GM12878 (cell line): ENCODE results near the gene MGAT4C. TPM values are rescaled to one million over a fixed set of nuclear protein-coding genes. Genes with fewer than 3 reads are reported as not detected.

Experiments used
- ATAC-seq: fragments of 200-7000 bp; cut with Tn5 transposase; 3 replicates; pipeline ENCODE4 v1.9.1; 2020; ENCODE audit warnings: mild to moderate bottlenecking, moderate library complexity
- BruUV-seq: library from RNA; stranded (reverse); fragments of 400-500 nt; replicated peaks from 2 replicates; lab custom pipeline; 2021; lab: Mats Ljungman, UMichigan
- CTCF ChIA-PET: fragments of 300-600 bp; sonication (Branson Sonifier 250); formaldehyde crosslinking; extraction: SDS; loops from one replicate; lab custom pipeline; 2021; ENCODE audit warnings: inconsistent platforms; lab: Yijun Ruan, JAX
- POLR2A ChIA-PET: fragments of 350-600 bp; formaldehyde crosslinking; extraction: SDS; loops from one replicate; lab custom pipeline; 2021; ENCODE audit warnings: inconsistent platforms; lab: Charles Lee
- RAD21 ChIA-PET: fragments of 300-600 bp; sonication (Branson Sonifier 250); formaldehyde crosslinking; loops from one replicate; lab custom pipeline; 2023; ENCODE audit warnings: antibody characterized with exemption; ENCODE audit not compliant: unreplicated experiment; lab: Charles Lee
- SMC1A ChIA-PET: fragments of 300-600 bp; sonication (Branson Sonifier 250); formaldehyde crosslinking; loops from one replicate; lab custom pipeline; 2023; ENCODE audit not compliant: unreplicated experiment, uncharacterized antibody; lab: Charles Lee
- DNase-seq: peaks from one replicate; pipeline ENCODE4 v3.0.0-alpha.2; 2011; ENCODE audit warnings: low read depth, low spot score
- FAIRE-seq: peaks from 3 replicates; lab custom pipeline; 2011; peaks lifted over from hg19 to GRCh38; lab: Jason Lieb, UNC
- H2AFZ ChIP-seq: 2 replicates; pipeline ENCODE4 v1.6.0; 2011; ENCODE audit warnings: low read depth, low read length, control low read depth; ENCODE audit not compliant: control insufficient read depth
- H3K27ac ChIP-seq: 2 replicates; pipeline ENCODE4 v1.5.1; 2011; ENCODE audit warnings: control low read depth; ENCODE audit not compliant: control insufficient read depth, insufficient read depth
- H3K27me3 ChIP-seq, 2 experiments: replicated peaks in 1 of 2; 2 replicates each; pipeline versions ENCODE4 v1.6.0 to v1.6.1; 2011; ENCODE audit warnings: low read length in 1 of 2; ENCODE audit not compliant: control insufficient read depth in 2 of 2, insufficient read depth in 2 of 2
- H3K36me3 ChIP-seq, 2 experiments: 2 replicates each; pipeline ENCODE4 v1.5.1; 2011; ENCODE audit warnings: low read length in 1 of 2; ENCODE audit not compliant: control insufficient read depth in 2 of 2, insufficient read depth in 2 of 2
- H3K4me1 ChIP-seq: 2 replicates; pipeline ENCODE4 v1.6.1; 2011; ENCODE audit warnings: mild to moderate bottlenecking, low read length, moderate library complexity, mixed read lengths; ENCODE audit not compliant: control insufficient read depth, insufficient read depth
- H3K4me2 ChIP-seq: 2 replicates; pipeline ENCODE4 v1.6.0; 2011; ENCODE audit warnings: control low read depth; ENCODE audit not compliant: control insufficient read depth, insufficient read depth
- H3K4me3 ChIP-seq: fragments of 200-600 bp; sonication (generic); 2 replicates; pipeline ENCODE4 v1.5.1; 2016
- H3K79me2 ChIP-seq: 2 replicates; pipeline ENCODE4 v1.6.0; 2011; ENCODE audit warnings: low read length; ENCODE audit not compliant: control insufficient read depth, insufficient read depth
- H3K9ac ChIP-seq: 2 replicates; pipeline ENCODE4 v1.8.0; 2011; ENCODE audit warnings: low read length, control low read depth, mixed read lengths; ENCODE audit not compliant: control insufficient read depth, insufficient read depth
- H3K9me3 ChIP-seq: replicated peaks from 3 replicates; pipeline ENCODE4 v1.5.1; 2011; ENCODE audit warnings: mild to moderate bottlenecking, low read length; ENCODE audit not compliant: control insufficient read depth, insufficient read depth
- H4K20me1 ChIP-seq: 2 replicates; pipeline ENCODE4 v1.6.0; 2011; ENCODE audit not compliant: control insufficient read depth, insufficient read depth
- ASH2L ChIP-seq: fragments of 300-600, 200-600 bp; sonication (generic); IDR thresholded peaks from 2 replicates; pipeline ENCODE4 v1.6.1; 2017; ENCODE audit warnings: low read depth, mild to moderate bottlenecking, borderline replicate concordance
- BCL3 ChIP-seq: IDR thresholded peaks from 2 replicates; pipeline ENCODE4 v1.6.1; 2011; ENCODE audit warnings: borderline replicate concordance, low read depth, mild to moderate bottlenecking, moderate library complexity, low read length; ENCODE audit not compliant: insufficient read depth, poor library complexity, severe bottlenecking
- BHLHE40 ChIP-seq, 2 experiments: fragments of 450-650 bp in 1 of 2; IDR thresholded peaks; 2 replicates each; pipeline ENCODE4 v1.6.1; 2011 to 2017; ENCODE audit warnings: low read depth in 2 of 2, borderline replicate concordance in 1 of 2, improper control_type of control experiment in 1 of 2, low read length in 1 of 2, mild to moderate bottlenecking in 1 of 2
- CEBPB ChIP-seq, 2 experiments: fragments of 150-350 bp in 1 of 2; IDR thresholded peaks; 2 replicates each; pipeline ENCODE4 v1.6.1; 2012 to 2014; ENCODE audit warnings: low read depth in 2 of 2, low read length in 2 of 2, borderline replicate concordance in 1 of 2, inconsistent platforms in 1 of 2
- ESRRA ChIP-seq: IDR thresholded peaks from 2 replicates; pipeline ENCODE4 v1.6.1; 2012; ENCODE audit warnings: mild to moderate bottlenecking, low read length, improper control_type of control experiment
- KLF5 ChIP-seq: fragments of 450-650 bp; IDR thresholded peaks from 2 replicates; pipeline ENCODE4 v1.6.1; 2014; ENCODE audit warnings: mild to moderate bottlenecking; ENCODE audit not compliant: partially characterized antibody
- MLLT1 ChIP-seq: fragments of 450-650 bp; IDR thresholded peaks from 2 replicates; pipeline ENCODE4 v1.6.1; 2016; ENCODE audit warnings: mild to moderate bottlenecking
- NBN ChIP-seq: fragments of 450-650 bp; IDR thresholded peaks from 2 replicates; pipeline ENCODE4 v1.6.1; 2016
- NFIC ChIP-seq: IDR thresholded peaks from 2 replicates; pipeline ENCODE4 v1.6.1; 2012; ENCODE audit warnings: low read depth, mild to moderate bottlenecking, inconsistent platforms, low read length, moderate library complexity
- NR2C2 ChIP-seq: IDR thresholded peaks from 2 replicates; pipeline ENCODE4 v1.6.1; 2011; ENCODE audit warnings: borderline replicate concordance, low read depth; ENCODE audit not compliant: control insufficient read depth, insufficient read length
- NRF1 ChIP-seq: conservative IDR thresholded peaks from 2 replicates; pipeline ENCODE4 v1.6.1; 2011; ENCODE audit warnings: mild to moderate bottlenecking, low read depth, low read length, improper control_type of control experiment
- POU2F2 ChIP-seq: IDR thresholded peaks from 3 replicates; pipeline ENCODE4 v1.6.1; 2011; ENCODE audit warnings: low read depth, mild to moderate bottlenecking, low read length, borderline replicate concordance
- SMAD1 ChIP-seq: fragments of 450-650 bp; IDR thresholded peaks from 2 replicates; pipeline ENCODE4 v1.6.1; 2018; ENCODE audit warnings: mild to moderate bottlenecking, low read depth; ENCODE audit not compliant: partially characterized antibody
- SMARCA5 ChIP-seq: fragments of 450-650 bp; IDR thresholded peaks from 2 replicates; pipeline ENCODE4 v1.6.1; 2017; ENCODE audit warnings: mild to moderate bottlenecking
- STAT3 ChIP-seq: IDR thresholded peaks from 2 replicates; pipeline ENCODE4 v1.6.1; 2011; ENCODE audit warnings: low read depth, low read length, improper control_type of control experiment
- TAF1 ChIP-seq: IDR thresholded peaks from 2 replicates; pipeline ENCODE4 v1.6.1; 2011; ENCODE audit warnings: mild to moderate bottlenecking, low read depth, low read length, borderline replicate concordance
- ZBTB4 ChIP-seq: fragments of 450-650 bp; formaldehyde crosslinking; IDR thresholded peaks from 2 replicates; pipeline ENCODE4 v1.4.0; 2022; ENCODE audit warnings: mild to moderate bottlenecking, moderate library complexity
- WGBS: methylation state at CpG from one replicate; pipeline ENCODE4 v1.1.6; 2016; ENCODE audit warnings: low lambda C conversion rate; ENCODE audit not compliant: insufficient replicate concordance, insufficient coverage; ENCODE audit errors: missing lambda C conversion rate; 5-methylcytosine and 5-hydroxymethylcytosine counted together
- in situ Hi-C: fragments of 300-500 bp; cut with MboI; formaldehyde crosslinking; loops from 9 replicates; pipeline ENCODE4 v1.14.3; 2018; ENCODE audit warnings: mixed read lengths
- intact Hi-C: fragments of 100-400 bp; cut with micrococcal nuclease; formaldehyde crosslinking; loops from one replicate; pipeline ENCODE4 v1.14.2; 2022; ENCODE audit not compliant: unreplicated experiment
- polyA plus RNA-seq, 11 experiments: library from polyadenylated mRNA; depleted of rRNA in 4 of 11; unstranded in 6 of 11; stranded (reverse) in 5 of 11; fragments of >200 nt; fragmentation: Nextera tagmentation in 4 of 11; fragmentation: Illumina TruSeq in 1 of 11; extraction: Ambion mirVana in 4 of 11; extraction: Trizol in 1 of 11; gene quantifications; 1 replicate in 1 of 11; 2 replicates in 10 of 11; pipeline versions ENCODE4 v1.2.1 to v1.2.3, GENCODE V29; 2011 to 2016; ENCODE audit warnings: inconsistent platforms in 2 of 11, missing spikeins in 2 of 11, low read depth in 1 of 11
- total RNA-seq, 4 experiments: library from RNA; depleted of rRNA in 3 of 4; stranded (reverse); fragments of >200 nt in 3 of 4; fragmentation: Illumina TruSeq in 1 of 4; extraction: Trizol in 1 of 4; gene quantifications; 2 replicates each; pipeline versions ENCODE4 v1.2.1 to v1.2.3, GENCODE V29; 2013 to 2021
- TF ChIP-seq, protein P1 (sequence below): fragments of 450-650 bp; IDR thresholded peaks from 2 replicates; pipeline ENCODE4 v1.6.1; 2016; ENCODE audit warnings: mild to moderate bottlenecking

MGAT4C gene
- total and polyA plus RNA-seq, 10 of the 15 experiments (the other 5 are each of a cell fraction or from before 2014, with no cell fraction given): not detected

DNA sequence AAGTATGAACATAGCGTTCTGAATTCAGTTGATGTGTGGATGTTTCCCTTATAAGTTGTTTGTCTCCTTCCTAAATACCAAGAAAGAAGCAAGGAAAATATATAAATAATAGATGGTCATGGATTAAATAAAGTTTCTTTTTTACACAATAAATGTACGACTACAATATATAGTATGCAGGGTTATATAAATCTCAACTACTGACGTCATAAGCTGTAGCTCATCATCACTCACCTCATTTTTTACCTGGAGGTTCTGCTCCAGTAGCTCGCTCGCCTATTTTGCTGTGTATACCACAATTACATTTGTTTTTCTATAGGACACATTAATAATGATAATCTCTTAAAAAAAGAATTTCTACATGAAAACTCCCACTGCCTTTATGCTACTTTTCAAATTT, 272.6 kb downstream of the MGAT4C start:
- SMC1A ChIA-PET: no interaction called here
- H3K79me2 ChIP-seq: no peaks in the 10 kb centered on the region
- no peak for FAIRE-seq
- no peaks in the 10 kb centered on the region for H3K36me3 ChIP-seq
- no peaks in the 10 kb centered on the region for H3K4me1 ChIP-seq
- no peaks in the 10 kb centered on the region for H3K9me3 ChIP-seq
- RAD21 ChIA-PET: no interaction called here
- no TSS peak for BruUV-seq
- no peak overlapping the region for H3K27ac ChIP-seq
- intact Hi-C loops: no loop called here
- H3K4me2 ChIP-seq: no peak overlapping the region
- H3K27me3 ChIP-seq: no peaks in the 10 kb centered on the region
- no peak overlapping the region for H2AFZ ChIP-seq
- H3K4me3 ChIP-seq: no peak overlapping the region
- in situ Hi-C loops: no loop called here
- TF ChIP-seq CEBPB (IDR thresholded peaks at IDR 0.05; ENCODE audit: borderline replicate concordance in 1 of 2, low read depth in 2 of 2, low read length in 2 of 2) (no peak), SMAD1 (no peak), BCL3 (no peak), NR2C2 (no peak), KLF5 (no peak), POU2F2 (no peak), ESRRA (no peak), STAT3 (no peak), NBN (no peak), NFIC (no peak), ZBTB4 (CRISPR knock-in tag) (no peak), TAF1 (no peak), NRF1 (no peak), ASH2L (no peak), MLLT1 (no peak), BHLHE40 (IDR thresholded peaks at IDR 0.05; ENCODE audit: borderline replicate concordance in 1 of 2, low read depth in 2 of 2, low read length in 1 of 2) (no peak), SMARCA5 (no peak)
- TF ChIP-seq, protein P1, sequence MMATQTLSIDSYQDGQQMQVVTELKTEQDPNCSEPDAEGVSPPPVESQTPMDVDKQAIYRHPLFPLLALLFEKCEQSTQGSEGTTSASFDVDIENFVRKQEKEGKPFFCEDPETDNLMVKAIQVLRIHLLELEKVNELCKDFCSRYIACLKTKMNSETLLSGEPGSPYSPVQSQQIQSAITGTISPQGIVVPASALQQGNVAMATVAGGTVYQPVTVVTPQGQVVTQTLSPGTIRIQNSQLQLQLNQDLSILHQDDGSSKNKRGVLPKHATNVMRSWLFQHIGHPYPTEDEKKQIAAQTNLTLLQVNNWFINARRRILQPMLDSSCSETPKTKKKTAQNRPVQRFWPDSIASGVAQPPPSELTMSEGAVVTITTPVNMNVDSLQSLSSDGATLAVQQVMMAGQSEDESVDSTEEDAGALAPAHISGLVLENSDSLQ: no peak
- ATAC-seq: no peak
- H4K20me1 ChIP-seq: no peaks in the 10 kb centered on the region
- POLR2A ChIA-PET: no interaction called here
- no peak for DNase-seq
- CTCF ChIA-PET: no interaction called here
- WGBS: 30% methylated on average over 5 of the region's 5 CpGs
- H3K9ac ChIP-seq: no peak overlapping the region
